HG03196 (cell line): Measurements from ENCODE around the gene TAF4B.
"Not testable (repeated sequence)": the region's sequence is repeated elsewhere in the genome, so short reads cannot be mapped to it uniquely, and the experiment has no call there.

Experiments used
- ATAC-seq: cut with Tn5 transposase; IDR thresholded peaks from one replicate; pipeline ENCODE4 v1.9.1; 2021; ENCODE audit not compliant: unreplicated experiment

Gene TAF4B, protein sequence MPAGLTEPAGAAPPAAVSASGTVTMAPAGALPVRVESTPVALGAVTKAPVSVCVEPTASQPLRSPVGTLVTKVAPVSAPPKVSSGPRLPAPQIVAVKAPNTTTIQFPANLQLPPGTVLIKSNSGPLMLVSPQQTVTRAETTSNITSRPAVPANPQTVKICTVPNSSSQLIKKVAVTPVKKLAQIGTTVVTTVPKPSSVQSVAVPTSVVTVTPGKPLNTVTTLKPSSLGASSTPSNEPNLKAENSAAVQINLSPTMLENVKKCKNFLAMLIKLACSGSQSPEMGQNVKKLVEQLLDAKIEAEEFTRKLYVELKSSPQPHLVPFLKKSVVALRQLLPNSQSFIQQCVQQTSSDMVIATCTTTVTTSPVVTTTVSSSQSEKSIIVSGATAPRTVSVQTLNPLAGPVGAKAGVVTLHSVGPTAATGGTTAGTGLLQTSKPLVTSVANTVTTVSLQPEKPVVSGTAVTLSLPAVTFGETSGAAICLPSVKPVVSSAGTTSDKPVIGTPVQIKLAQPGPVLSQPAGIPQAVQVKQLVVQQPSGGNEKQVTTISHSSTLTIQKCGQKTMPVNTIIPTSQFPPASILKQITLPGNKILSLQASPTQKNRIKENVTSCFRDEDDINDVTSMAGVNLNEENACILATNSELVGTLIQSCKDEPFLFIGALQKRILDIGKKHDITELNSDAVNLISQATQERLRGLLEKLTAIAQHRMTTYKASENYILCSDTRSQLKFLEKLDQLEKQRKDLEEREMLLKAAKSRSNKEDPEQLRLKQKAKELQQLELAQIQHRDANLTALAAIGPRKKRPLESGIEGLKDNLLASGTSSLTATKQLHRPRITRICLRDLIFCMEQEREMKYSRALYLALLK

DNA sequence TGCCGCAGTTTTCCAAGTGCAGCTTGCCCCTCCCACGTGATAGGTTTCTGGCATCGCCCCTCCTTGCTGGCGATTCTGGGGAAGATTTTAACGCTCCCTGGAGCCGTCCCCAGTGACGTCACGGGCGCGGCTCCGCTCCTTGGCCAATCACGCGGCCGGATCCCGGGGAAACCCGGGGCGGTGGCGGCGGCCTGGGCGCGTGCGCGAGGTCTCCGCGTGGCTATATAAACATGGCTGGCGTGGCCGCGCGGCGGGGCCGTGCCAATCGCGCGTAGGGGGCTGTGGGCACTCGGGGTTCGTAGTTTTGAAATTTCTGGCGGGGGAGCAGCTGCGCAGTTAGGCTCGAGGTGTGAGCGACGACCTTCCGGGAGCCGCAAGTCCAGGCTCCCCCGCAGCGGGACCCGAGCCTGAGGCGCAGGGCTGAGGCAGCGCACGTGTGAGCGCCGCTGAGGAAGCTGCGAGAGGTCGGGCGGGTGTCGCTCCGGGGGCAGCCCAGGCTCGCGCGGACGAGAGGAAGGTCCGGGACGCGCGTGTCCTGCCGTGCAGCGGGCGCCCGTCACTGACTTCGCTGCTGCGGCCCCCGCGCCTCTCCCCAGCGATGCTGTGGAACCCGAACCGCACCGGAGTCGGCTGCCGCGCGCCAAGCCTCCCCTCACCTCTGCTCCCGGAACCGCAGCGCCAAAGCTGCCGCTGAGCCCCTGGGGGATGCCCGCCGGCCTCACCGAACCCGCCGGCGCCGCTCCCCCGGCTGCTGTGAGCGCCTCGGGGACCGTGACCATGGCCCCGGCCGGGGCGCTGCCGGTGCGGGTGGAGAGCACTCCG, at the start of gene TAF4B:
TAF4B (plus strand) TSS at position 217 of the 822 bp plus-strand sequence; CDS start at position 706, 489 bp downstream.
- ATAC-seq = peak; percentile 88

DNA sequence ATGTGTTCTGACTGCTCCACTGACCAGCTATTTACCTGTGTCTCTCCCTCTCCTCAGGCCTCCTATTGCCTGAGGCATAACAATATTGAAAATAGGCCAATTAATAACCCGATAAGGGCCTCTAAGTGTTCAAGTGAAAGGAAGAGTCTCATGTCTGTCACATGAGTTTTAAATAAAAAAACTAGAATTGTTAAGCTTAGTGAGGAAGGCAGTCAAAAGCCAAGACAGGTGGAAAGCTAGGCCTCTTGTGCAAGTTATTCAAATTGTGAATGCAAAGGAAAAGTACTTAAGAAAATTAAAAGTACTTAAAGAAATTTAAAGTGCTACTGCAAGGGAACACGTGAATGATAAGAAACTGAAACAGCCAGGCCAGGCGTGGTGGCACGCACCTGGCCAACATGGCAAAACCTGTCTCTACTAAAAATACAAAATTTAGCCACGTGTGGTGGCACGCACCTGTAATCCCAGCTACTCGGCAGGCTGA, 44.9 kb upstream of the TAF4B start:
- peak; percentile 75 for ATAC-seq

DNA sequence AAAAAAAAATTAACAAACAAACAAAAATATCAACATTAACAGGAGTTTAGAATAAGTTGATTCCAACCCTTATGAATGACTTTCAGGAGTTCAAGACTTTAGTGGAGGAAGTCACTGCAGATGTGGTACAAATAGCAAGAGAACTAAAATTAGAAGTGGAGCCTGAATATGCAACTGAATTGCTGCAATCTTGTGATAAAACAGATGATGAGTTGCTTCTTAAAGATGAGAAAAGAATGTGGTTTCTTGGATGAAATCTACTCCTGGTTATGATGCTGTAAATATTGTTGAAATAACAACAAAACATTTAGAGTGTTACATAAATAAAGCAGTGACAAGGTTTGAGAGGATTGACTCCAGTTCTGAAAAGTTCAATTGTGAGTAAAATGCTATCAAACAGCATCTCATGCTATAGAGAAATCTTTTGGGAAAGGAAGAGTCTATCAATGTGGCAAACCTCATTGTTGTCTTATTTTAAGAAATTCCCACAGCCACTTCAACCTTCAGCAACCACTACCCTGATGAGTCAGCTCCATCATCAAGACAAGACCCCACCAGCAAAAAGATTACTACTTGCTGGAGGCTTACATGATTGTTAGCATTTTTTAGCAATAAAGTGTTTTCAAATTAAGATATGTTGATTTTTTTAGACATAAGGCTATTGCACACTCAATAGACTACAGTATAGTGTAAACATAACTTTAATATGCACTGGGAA, 42.7 kb upstream of the TAF4B start:
- ATAC-seq = no peak

DNA sequence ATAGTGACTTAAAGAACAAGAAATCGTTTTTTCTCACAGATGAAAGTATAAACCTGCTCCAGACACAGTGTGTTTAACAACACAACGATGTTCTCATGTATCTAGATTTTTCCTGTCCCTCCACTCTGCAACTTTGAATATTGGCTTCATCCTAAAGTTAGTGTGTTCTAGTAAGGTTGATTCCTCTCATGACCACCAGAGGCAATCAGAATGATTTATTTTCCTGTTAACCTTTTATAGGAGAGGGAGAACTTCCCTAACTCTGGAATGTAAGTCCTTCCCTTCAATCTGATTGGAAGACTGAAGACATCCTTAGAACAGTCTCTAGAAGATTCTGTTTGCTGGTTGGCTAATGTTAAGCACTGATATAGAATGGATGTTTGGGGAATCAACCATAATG, 41.0 kb upstream of the TAF4B start:
- no peak for ATAC-seq

DNA sequence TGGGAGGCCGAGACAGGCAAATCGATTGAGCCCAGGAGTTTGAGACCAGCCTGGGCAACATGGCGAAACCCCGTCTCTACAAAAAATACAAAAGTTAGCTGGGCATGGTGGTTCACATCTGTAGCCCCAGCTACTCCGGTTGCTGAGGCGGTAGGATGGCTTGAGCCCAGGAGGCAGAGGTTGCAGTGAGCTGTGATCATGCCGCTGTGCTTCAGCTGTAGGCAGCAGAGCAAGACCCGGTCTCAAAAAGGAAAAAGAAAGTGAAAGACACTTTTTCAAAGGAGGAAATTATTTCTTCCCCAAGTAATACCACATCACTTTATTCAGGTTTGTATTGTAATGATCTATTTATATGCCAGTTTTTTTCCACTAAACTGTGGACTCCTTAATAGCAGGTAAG, 35.7 kb upstream of the TAF4B start:
- peak; percentile 85 for ATAC-seq

DNA sequence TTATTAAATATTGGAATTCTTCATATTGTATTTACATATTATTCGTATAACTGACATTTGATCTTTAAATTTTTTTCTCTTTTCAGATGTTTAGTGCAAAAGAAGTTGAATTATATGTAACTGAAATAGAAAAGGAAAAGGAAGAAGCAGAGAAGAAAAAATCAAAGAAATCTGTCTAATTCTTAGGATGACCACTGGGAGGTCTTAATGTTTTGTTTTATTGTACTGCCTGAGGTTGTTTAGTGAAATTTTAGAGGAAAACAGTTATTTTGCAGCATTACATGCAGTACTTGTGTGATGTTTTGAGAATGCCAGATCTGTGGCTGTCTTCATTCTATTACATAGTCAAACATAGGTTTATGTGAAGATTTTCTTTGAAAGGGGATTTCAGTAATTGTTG, 34.0 kb upstream of the TAF4B start:
- no peak for ATAC-seq

DNA sequence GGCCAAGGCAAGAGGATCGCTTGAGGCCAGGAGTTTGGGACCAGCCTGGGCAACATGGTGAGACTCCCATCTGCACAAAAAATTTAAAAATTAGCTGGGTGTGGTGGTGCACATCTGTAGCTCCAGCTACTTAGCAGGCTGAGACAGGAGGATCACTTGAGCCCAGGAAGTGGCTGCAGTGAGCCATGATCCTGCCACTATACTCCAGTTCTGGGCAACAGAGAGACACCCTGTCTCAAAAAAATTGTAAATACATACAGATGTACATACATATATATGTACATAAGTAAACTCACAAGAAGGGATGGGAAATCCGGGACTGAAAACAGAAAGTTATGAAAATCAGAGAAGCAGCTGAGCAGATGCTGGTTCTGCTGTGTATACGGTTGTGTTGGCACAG, 29.6 kb upstream of the TAF4B start:
- no peak for ATAC-seq

DNA sequence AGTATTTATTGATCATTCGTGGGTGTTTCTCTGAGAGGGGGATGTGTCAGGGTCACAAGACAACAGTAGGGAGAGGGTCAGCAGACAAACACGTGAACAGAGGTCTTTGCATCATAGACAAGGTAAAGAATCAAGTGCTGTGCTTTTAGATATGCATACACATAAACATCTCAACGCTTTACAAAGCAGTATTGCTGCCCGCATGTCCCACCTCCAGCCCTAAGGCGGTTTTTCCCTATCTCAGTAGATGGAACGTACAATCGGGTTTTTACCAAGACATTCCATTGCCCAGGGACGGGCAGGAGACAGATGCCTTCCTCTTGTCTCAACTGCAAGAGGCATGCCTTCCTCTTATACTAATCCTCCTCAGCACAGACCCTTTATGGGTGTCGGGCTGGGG, 24.2 kb upstream of the TAF4B start:
- not testable (repeated sequence) for ATAC-seq

DNA sequence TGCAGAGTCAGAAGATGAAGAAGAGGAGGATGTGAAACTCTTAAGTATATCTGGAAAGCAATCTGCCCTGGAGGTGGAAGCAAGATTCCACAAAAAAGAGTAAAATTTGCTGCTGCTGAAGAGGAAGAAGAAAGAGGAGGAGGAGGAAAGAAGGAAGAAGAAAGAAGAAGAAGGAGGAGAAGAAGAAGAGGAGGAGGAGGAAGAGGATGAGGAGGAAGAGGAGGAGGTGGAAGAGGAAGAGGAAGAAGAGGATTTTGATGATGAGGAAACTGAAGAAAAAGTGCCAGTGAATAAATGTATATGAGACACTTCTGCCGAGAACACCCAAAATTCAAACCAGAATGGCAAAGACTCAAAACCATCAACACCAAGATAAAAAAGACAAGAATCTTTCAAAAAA, 20.9 kb upstream of the TAF4B start:
- ATAC-seq = no peak

DNA sequence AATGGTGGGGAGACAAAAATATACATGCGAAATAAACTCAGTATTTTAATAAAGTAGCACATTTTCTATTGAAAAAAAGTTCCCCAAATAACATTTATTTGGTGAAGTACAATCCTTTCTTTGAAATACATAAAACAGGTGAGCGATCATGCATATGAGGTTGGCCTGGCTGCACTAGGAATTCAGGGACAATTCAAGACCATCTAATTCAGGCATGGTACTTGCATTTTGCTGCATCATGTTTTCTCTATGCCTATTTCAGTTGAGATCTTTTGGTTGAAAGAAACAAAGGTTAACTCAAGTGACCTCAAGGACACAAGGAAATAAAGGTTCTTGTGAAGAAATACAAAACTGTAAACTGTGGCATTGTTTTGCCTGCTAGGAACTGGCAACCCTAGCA, 19.8 kb upstream of the TAF4B start:
- no peak for ATAC-seq

DNA sequence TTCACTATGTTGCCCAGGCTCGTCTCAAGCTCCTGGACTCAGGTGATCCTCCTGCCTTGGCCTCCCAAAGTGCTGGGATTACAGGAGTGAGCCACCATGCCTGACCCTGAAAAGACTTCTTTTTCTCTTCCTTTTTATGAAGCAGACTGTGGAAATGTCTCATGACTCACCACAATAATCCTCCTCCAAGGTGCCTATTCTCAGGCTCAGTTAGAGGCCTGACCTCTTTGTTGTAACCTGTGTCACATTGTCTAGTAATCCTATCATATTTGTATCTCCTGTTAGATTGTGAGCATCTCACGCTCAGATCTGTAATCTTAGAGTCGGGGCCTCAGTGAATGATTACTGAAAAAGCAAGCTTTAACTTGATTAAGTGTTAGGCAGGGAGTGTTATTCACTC, 18.3 kb upstream of the TAF4B start:
- ATAC-seq = no peak

DNA sequence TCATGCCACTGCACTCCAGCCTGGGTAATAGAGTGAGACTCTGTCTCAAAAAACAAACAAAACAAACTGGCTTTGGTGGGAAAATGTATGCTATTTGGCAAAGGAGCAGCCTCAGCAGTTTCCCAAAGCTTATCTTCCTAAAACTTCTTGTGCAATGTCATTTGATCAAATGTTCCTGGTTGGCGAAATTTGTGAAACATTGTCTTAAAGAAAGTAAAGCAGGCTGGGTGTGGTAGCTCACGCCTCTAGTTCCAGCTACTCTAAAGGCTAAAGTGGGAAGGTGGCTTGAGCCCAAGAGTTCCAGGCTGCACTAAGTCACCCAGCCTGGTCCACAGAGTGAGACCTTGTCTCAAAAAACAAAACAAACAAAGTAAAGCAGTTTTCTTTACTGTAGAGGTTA, 17.3 kb upstream of the TAF4B start:
- no peak for ATAC-seq

DNA sequence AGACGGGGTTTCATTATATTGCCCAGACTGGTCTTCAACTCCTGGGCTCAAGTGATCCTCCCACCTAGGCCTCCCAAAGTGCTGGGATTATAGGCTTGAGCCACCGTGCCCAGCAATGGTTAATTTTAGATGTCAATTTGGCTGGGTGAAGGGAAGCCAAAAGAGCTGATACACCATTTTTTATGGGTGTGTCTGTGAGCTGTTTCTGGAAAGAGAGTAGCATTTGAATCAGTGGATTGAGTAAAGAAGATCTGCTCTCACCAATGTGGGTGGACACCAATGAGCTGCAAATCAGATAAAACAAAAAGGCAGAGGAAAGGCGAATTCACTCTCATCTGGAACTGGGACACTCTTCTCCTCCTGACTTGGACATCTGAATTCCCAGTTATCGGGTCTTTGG, 16.1 kb upstream of the TAF4B start:
- ATAC-seq = no peak

DNA sequence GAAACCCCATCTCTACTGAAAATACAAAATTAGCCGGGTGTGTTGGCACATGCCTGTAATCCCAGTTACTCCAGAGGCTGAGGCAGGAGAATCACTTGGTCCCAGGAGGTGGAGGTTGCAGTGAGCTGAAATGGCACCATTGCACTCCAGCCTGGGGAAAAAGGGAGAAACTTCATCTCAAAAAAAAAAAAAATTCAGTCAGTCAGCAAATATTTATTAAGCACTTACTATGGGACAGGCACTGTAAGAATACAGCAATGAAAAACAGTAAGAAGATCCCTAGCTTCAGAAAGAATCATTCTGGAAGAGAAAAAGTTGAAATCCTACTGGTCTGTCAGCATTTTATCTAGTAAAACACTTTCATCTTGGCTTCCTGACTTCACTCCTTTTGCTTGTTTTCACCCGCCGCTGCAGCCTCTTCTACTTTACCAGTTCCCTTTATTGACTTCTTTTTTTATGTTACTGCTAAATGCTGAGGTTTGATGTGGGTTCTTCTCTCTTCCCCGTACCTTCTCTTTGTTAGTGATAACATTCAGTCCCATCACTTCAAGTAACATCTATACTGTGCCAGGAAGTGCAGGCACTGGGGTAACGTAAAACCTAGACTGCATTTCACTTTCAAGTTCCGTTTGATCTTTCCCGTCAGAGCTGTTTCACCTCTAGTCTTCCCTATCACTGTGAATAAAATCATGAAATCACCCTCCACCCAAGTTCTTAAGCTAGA, 10.8 kb upstream of the TAF4B start:
- peak; percentile 96 for ATAC-seq

DNA sequence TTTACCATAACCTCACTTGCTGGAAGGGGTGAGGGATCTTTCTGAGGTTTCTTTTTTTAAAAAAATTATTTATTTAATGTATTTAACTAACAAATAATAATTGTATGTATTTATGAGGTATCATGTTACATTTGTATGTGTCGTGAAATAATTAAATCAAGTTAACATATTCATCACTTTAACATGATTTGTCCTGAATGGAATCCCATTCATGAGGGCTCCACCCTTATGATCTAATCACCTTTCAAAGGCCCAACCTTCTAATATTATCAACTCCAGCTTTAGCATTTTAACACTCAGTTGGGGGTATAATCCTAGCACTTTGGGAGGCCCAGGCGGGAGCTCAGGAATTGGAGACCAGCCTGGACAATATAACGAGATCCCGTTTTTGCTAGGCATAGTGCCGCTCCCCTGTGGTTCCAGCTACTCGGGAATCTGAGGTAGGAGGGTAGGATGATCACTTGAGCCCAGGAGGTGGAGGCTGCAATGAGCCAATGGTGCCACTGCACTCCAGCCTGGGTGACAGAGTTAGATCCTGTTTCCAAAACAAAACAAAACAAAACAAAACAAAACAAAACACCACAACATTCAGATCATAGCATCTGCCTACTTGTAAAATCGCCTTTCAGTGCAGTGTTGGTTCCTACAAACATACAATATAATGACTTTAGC, 1.1 kb upstream of the TAF4B start:
- no peak for ATAC-seq

DNA sequence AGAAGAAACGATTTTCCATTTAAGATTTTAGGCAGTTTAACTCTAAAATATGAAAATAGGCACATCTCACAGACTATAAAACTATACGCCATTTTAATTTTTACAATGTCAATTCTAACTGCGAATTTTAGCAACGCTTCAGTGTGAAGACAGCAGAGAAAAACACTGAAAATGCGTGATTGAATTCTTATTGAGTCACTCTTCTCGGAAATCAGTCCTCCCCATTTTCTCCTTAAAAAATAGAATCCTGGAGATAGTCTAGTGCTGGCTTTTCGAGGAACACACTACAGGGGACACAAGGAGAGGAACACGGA, 373 bp upstream of the TAF4B start:
- no peak for ATAC-seq

DNA sequence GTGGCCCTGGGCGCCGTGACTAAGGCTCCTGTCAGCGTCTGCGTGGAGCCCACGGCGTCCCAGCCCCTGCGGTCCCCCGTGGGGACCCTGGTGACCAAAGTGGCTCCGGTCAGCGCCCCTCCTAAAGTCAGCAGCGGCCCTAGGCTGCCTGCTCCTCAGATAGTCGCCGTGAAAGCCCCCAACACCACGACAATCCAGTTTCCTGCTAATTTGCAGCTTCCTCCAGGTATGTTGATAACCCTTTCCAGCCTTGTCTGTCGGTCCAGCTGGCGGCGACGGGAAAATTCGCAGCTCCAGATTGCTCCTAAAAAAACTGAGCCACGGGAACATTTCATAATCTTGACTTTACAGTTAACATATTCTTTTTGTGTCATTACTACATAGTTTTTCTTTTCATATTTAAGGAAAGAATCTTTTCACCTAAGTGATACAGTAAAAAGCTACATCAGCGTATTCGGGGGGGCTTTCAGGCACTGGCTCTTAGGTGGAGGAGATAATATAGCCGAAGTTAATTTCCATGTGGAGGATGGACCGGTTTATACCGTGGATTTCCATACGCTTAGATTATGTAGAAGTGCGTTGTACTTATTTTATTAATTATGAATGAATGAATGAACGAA, 916 bp downstream of the TAF4B start:
- no peak for ATAC-seq

DNA sequence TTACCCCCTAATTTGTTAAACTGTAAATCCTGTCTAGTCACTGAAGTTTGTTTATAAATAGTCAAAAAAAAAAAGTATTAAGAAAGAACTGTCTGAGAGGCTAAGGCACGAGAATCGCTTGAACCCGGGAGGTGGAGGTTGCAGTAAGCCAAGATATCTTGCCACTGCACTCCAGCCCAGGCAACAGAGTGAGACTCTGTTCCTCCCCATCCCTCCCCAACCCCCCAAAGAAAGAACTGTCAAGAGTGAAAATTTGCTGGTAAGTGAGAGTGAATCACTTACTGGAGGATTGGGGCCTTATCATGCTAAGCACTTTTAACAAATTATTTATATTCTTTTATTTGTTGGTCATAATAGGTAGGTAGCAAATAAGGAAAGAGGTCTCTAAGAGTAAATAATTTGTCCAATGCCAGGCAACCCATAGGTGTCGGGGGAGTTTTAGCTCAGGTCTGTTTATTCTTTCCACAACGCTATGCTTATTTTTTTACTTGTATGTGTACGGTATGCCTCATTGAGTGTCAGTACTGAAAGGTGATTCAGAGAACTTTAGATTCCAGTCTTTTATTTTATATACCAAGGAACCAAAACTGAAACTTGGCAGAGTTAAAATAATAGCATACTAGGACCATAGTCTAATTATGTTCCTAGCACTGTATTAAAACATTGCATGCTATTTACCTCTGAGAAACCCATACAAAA, 2.5 kb downstream of the TAF4B start:
- ATAC-seq = no peak
